Neuronal stem cell (in vitro differentiated cells): ENCODE measurements around the gene CACNG3.

Source experiments
- DNase-seq: peaks from one replicate; pipeline ENCODE4 v3.0.0-alpha.2; 2013; ENCODE audit warnings: low spot score
- H2AFZ ChIP-seq: one replicate; pipeline ENCODE4 v1.6.1; 2013; ENCODE audit warnings: mild to moderate bottlenecking, low read length, inconsistent platforms
- H2AK5ac ChIP-seq: 2 replicates; pipeline ENCODE4 v1.6.1; 2013; ENCODE audit warnings: low read depth, mild to moderate bottlenecking, inconsistent platforms, low read length, moderate library complexity, mixed read lengths
- H2BK120ac ChIP-seq: 2 replicates; pipeline ENCODE4 v1.6.1; 2013; ENCODE audit warnings: low read depth, mild to moderate bottlenecking, inconsistent platforms, low read length, moderate library complexity, mixed read lengths
- H2BK12ac ChIP-seq: one replicate; pipeline ENCODE4 v1.6.1; 2013; ENCODE audit warnings: low read length, inconsistent platforms
- H2BK15ac ChIP-seq: 2 replicates; pipeline ENCODE4 v1.6.1; 2013; ENCODE audit warnings: mild to moderate bottlenecking, low read length, inconsistent platforms, mixed read lengths
- H2BK5ac ChIP-seq: one replicate; pipeline ENCODE4 v1.6.1; 2013; ENCODE audit warnings: inconsistent platforms, mild to moderate bottlenecking, low read length, moderate library complexity
- H3K14ac ChIP-seq: one replicate; pipeline ENCODE4 v1.6.1; 2013; ENCODE audit warnings: low read length, inconsistent platforms
- H3K18ac ChIP-seq: 2 replicates; pipeline ENCODE4 v1.6.1; 2013; ENCODE audit warnings: low read length, inconsistent platforms
- H3K23ac ChIP-seq: 2 replicates; pipeline ENCODE4 v1.6.1; 2013; ENCODE audit warnings: low read depth, mild to moderate bottlenecking, mixed read lengths, low read length, inconsistent platforms; ENCODE audit not compliant: poor library complexity
- H3K27ac ChIP-seq: replicated peaks from 3 replicates; pipeline ENCODE4 v1.5.1; 2013; ENCODE audit warnings: low read length, inconsistent platforms
- H3K27me3 ChIP-seq, 3 experiments: 2 replicates each; pipeline ENCODE4 v1.6.1; 2013; ENCODE audit warnings: low read length in 3 of 3, mild to moderate bottlenecking in 2 of 3, inconsistent platforms in 1 of 3, low read depth in 1 of 3, mixed read lengths in 1 of 3, moderate library complexity in 1 of 3; ENCODE audit not compliant: control insufficient read depth in 3 of 3, insufficient read depth in 3 of 3
- H3K36me3 ChIP-seq, 2 donors: replicated peaks in 1 of 2; 2 replicates each; pipeline ENCODE4 v1.6.1; 2013; ENCODE audit warnings: low read length in 2 of 2; ENCODE audit not compliant: control insufficient read depth in 2 of 2, insufficient read depth in 2 of 2
- H3K4ac ChIP-seq: 2 replicates; pipeline ENCODE4 v1.6.1; 2013; ENCODE audit warnings: inconsistent platforms, mild to moderate bottlenecking, low read length, moderate library complexity
- H3K4me1 ChIP-seq, 2 donors: 1 replicate in 1 of 2; 2 replicates in 1 of 2; pipeline ENCODE4 v1.6.1; 2013; ENCODE audit warnings: low read length in 2 of 2, low read depth in 1 of 2; ENCODE audit not compliant: control insufficient read depth in 2 of 2, insufficient read depth in 1 of 2
- H3K4me2 ChIP-seq: one replicate; pipeline ENCODE4 v1.6.1; 2013; ENCODE audit warnings: mild to moderate bottlenecking, low read length, inconsistent platforms; ENCODE audit not compliant: insufficient read depth, poor library complexity, severe bottlenecking
- H3K4me3 ChIP-seq, 2 donors: 2 replicates each; pipeline ENCODE4 v1.5.1; 2013; ENCODE audit warnings: low read length in 2 of 2, mild to moderate bottlenecking in 2 of 2, inconsistent platforms in 1 of 2, moderate library complexity in 1 of 2
- H3K79me1 ChIP-seq: one replicate; pipeline ENCODE4 v1.6.1; 2013; ENCODE audit warnings: low read depth, mild to moderate bottlenecking, inconsistent platforms, low read length, moderate library complexity
- H3K9ac ChIP-seq: one replicate; pipeline ENCODE4 v1.6.1; 2013; ENCODE audit warnings: mild to moderate bottlenecking, low read depth, low read length, inconsistent platforms; ENCODE audit not compliant: poor library complexity
- H3K9me3 ChIP-seq, 2 donors: replicated peaks in 1 of 2; 2 replicates each; pipeline versions ENCODE3 to v1.6.1; 2013; ENCODE audit warnings: low read length in 2 of 2, mild to moderate bottlenecking in 2 of 2, inconsistent platforms in 1 of 2, low read depth in 1 of 2, mixed read lengths in 1 of 2, moderate library complexity in 1 of 2; ENCODE audit not compliant: control insufficient read depth in 2 of 2, insufficient read depth in 1 of 2
- H4K8ac ChIP-seq: one replicate; pipeline ENCODE4 v1.6.1; 2013; ENCODE audit warnings: low read depth, mild to moderate bottlenecking, inconsistent platforms, low read length, moderate library complexity
- H4K91ac ChIP-seq: one replicate; pipeline ENCODE4 v1.6.1; 2013; ENCODE audit warnings: low read length, low read depth, mild to moderate bottlenecking, inconsistent platforms; ENCODE audit not compliant: poor library complexity
- WGBS, 2 donors: extraction: QIAGEN DNeasy Blood & Tissue Kit; methylation state at CpG; one replicate each; pipeline ENCODE4 v1.1.7; 2013; ENCODE audit warnings: missing lambda C conversion rate in 2 of 2, mixed read lengths in 1 of 2; ENCODE audit not compliant: insufficient read length in 2 of 2, insufficient replicate concordance in 1 of 2; ENCODE audit errors: extremely low coverage in 2 of 2; 5-methylcytosine and 5-hydroxymethylcytosine counted together

Gene CACNG3

DNA sequence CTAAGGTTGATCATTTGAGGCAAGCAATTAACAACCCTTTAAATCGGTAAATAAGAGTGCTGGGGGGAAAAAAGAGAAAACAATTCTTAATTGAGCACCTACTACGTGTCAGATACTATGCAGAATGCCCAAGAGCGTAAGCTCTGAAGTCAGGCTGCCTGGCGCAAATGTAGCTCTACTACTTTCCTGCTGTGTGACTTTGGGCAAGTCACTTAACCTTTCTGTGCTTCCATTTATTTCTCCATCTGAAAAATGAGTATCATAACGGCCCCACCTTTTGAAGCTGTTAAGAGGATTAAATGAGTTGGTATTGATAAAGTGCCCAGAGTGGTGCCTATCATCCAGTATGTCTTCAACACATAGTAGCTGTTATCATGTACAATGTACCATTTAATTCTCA is 102.0 kb downstream of the CACNG3 start:
- Histone ChIP-seq H2BK15ac (no peak overlapping the region), H3K4ac (no peak overlapping the region), H3K4me2 (no peak overlapping the region), H2AFZ (no peak overlapping the region), H2BK120ac (no peak overlapping the region), H3K4me3 (no peak overlapping the region), H4K91ac (no peak overlapping the region), H3K79me1 (no peaks in the 10 kb centered on the region), H2BK12ac (no peak overlapping the region), H3K9me3 (peaks cover 0 to 2% of the 10 kb centered on the region in 2 donors), H2BK5ac (no peak overlapping the region), H3K27me3 (peaks cover 0 to 1% (median 0%) of the 10 kb centered on the region in 3 experiments), H3K27ac (no peak overlapping the region), H2AK5ac (no peak overlapping the region), H4K8ac (no peak overlapping the region), H3K9ac (no peak overlapping the region), H3K4me1 (no peaks in the 10 kb centered on the region), H3K18ac (no peak overlapping the region), H3K23ac (no peak overlapping the region), H3K36me3 (no peaks in the 10 kb centered on the region), H3K14ac (no peak overlapping the region)
- WGBS, 2 donors = no CpG with 5 or more reads among the region's 5 CpGs
- no peak for DNase-seq

- no peak overlapping the region for H4K8ac ChIP-seq
- no peak overlapping the region for H2BK12ac ChIP-seq
- H3K9ac ChIP-seq = no peak overlapping the region
- no peak overlapping the region for H3K23ac ChIP-seq
- no peak overlapping the region for H3K4ac ChIP-seq
- no peak overlapping the region for H2AK5ac ChIP-seq
- H3K4me1 ChIP-seq = no peaks in the 10 kb centered on the region
- H3K4me3 ChIP-seq = no peak overlapping the region
- no peaks in the 10 kb centered on the region for H3K79me1 ChIP-seq
- DNase-seq = no peak
- H2AFZ ChIP-seq = no peak overlapping the region
- no peak overlapping the region for H3K27ac ChIP-seq
- H3K4me2 ChIP-seq = no peak overlapping the region
- no peaks in the 10 kb centered on the region for H3K36me3 ChIP-seq
- H4K91ac ChIP-seq = no peak overlapping the region
- no peak overlapping the region for H3K18ac ChIP-seq
- no peak overlapping the region for H2BK15ac ChIP-seq
- no peak overlapping the region for H3K14ac ChIP-seq
- H3K27me3 ChIP-seq = peaks cover 0 to 1% (median 0%) of the 10 kb centered on the region in 3 experiments
- peaks cover 0 to 2% of the 10 kb centered on the region in 2 donors for H3K9me3 ChIP-seq
- H2BK5ac ChIP-seq = no peak overlapping the region
- H2BK120ac ChIP-seq = no peak overlapping the region
Observed at GRCh38 chr16:24359490-24359889, 103.4 kb downstream of the CACNG3 start.

DNA sequence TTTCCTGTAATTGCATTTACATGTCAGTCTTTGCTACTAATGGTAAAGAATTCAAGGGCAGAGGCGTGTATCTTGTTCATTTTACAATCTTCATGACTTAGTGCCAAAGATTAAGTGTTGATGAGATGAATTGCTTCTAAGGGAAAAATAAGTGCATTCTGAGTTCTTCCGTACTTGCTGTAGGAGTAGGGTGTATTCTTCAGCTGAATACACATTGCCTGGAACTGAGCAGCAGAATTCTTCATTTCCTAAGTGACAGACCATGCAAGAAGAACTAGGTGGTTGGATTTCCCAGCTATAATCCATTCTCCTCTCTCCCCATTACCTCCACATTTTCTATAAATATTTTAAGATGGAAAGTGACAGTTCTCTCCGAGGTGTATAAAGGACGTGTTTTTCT is 104.8 kb downstream of the CACNG3 start:
- Histone ChIP-seq H3K4me2 (no peak overlapping the region), H4K8ac (no peak overlapping the region), H3K9ac (no peak overlapping the region), H3K36me3 (no peaks in the 10 kb centered on the region), H2BK120ac (no peak overlapping the region), H3K18ac (no peak overlapping the region), H3K14ac (no peak overlapping the region), H3K4me1 (no peaks in the 10 kb centered on the region), H3K4me3 (no peak overlapping the region), H2BK5ac (no peak overlapping the region), H3K23ac (no peak overlapping the region), H2AFZ (no peak overlapping the region), H4K91ac (no peak overlapping the region), H3K79me1 (no peaks in the 10 kb centered on the region), H2BK15ac (no peak overlapping the region), H2BK12ac (no peak overlapping the region), H3K4ac (no peak overlapping the region), H3K27ac (no peak overlapping the region), H2AK5ac (no peak overlapping the region), H3K9me3 (peaks cover 0 to 2% of the 10 kb centered on the region in 2 donors), H3K27me3 (peaks cover 0 to under 1% (median 0%) of the 10 kb centered on the region in 3 experiments)
- DNase-seq = no peak
- WGBS, 2 donors = no CpG with 5 or more reads among the region's 4 CpGs

- Histone ChIP-seq H2BK15ac (no peak overlapping the region), H4K8ac (no peak overlapping the region), H3K23ac (no peak overlapping the region), H3K18ac (no peak overlapping the region), H2AK5ac (no peak overlapping the region), H3K27me3 (no peaks in the 10 kb centered on the region), H2BK12ac (no peak overlapping the region), H3K4me3 (no peak overlapping the region), H4K91ac (no peak overlapping the region), H3K9me3 (peaks cover 0 to 2% of the 10 kb centered on the region in 2 donors), H3K27ac (no peak overlapping the region), H3K36me3 (no peaks in the 10 kb centered on the region), H3K79me1 (no peaks in the 10 kb centered on the region), H3K4me1 (no peaks in the 10 kb centered on the region), H2AFZ (no peak overlapping the region), H3K4ac (no peak overlapping the region), H3K4me2 (no peak overlapping the region), H2BK5ac (no peak overlapping the region), H3K14ac (no peak overlapping the region), H2BK120ac (no peak overlapping the region), H3K9ac (no peak overlapping the region)
- no peak for DNase-seq
- no CpG with 5 or more reads among the region's 7 CpGs for WGBS, 2 donors
Observed at GRCh38 chr16:24364596-24364995, 108.5 kb downstream of the CACNG3 start.
